Measurements from ENCODE around the gene CDH4. TPM values are rescaled to one million over a fixed set of nuclear protein-coding genes. Genes with fewer than 3 reads are reported as not detected.

The CDH4 gene
- total and polyA plus RNA-seq, 2 of the 13 experiments (the other 11 are each of a cell fraction or from before 2014, with no cell fraction given) = not detected

DNA sequence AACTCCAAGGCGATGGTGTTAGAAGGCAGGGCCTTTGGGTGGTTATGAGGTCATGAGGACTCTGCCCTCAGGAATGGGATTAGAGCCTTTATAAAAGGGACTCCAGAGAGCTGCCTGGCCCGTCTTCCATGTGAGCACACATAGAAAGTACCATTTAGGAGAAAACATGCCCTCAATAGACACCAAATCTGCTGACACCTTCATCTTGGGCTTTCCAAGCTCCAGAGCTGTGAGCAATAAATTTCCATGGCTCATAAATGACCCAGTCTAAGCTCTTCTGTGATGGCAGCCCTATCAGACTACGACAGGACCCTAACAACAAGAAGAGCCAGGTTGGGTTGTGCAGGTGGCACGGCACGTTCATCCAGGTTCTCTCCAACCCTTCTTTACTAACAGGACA is 189.5 kb downstream of the CDH4 start:
- CTCF ChIA-PET (ENCODE audit: low intra/inter-chr PET ratio, low total read pairs) = no interaction called here
- Histone ChIP-seq H3K4me3 (replicated peaks in 1 of 3; ENCODE audit: insufficient read depth in 1 of 3, low read depth in 2 of 3, low read length in 3 of 3) (no peak overlapping the region), H2AFZ (ENCODE audit: low read length) (no peak overlapping the region), H3K4me2 (ENCODE audit: low read depth, low read length) (no peak overlapping the region), H3K9me3 (ENCODE audit: low read length) (no peaks in the 10 kb centered on the region), H3K9ac (ENCODE audit: insufficient read depth, low read depth, low read length) (no peak overlapping the region), H3K36me3 (replicated peaks in 1 of 2; ENCODE audit: control insufficient read depth in 1 of 2, insufficient read depth in 2 of 2, low read length in 2 of 2) (no peaks in the 10 kb centered on the region), H3K27ac (ENCODE audit: extremely low read length, insufficient read depth, low read length) (no peak overlapping the region), H4K20me1 (ENCODE audit: insufficient read depth, low read length) (no peaks in the 10 kb centered on the region), H3K27me3 (ENCODE audit: control insufficient read depth in 1 of 2, insufficient read depth in 2 of 2, low read length in 2 of 2) (peaks cover 0 to 48% of the 10 kb centered on the region in 2 experiments; a peak in 2 of 5 replicates), H3K4me1 (ENCODE audit: insufficient read depth, low read length) (no peaks in the 10 kb centered on the region), H3K79me2 (ENCODE audit: insufficient read depth, low read length) (no peaks in the 10 kb centered on the region)
- BruUV-seq (replicated peaks) = no TSS peak
- DNase-seq (ENCODE audit: low spot score) = no peak
- no peak for ATAC-seq
- FAIRE-seq = no peak
- 11% methylated on average over 5 of the region's 5 CpGs for WGBS (ENCODE audit: low lambda C conversion rate)
- TF ChIP-seq, protein P1, sequence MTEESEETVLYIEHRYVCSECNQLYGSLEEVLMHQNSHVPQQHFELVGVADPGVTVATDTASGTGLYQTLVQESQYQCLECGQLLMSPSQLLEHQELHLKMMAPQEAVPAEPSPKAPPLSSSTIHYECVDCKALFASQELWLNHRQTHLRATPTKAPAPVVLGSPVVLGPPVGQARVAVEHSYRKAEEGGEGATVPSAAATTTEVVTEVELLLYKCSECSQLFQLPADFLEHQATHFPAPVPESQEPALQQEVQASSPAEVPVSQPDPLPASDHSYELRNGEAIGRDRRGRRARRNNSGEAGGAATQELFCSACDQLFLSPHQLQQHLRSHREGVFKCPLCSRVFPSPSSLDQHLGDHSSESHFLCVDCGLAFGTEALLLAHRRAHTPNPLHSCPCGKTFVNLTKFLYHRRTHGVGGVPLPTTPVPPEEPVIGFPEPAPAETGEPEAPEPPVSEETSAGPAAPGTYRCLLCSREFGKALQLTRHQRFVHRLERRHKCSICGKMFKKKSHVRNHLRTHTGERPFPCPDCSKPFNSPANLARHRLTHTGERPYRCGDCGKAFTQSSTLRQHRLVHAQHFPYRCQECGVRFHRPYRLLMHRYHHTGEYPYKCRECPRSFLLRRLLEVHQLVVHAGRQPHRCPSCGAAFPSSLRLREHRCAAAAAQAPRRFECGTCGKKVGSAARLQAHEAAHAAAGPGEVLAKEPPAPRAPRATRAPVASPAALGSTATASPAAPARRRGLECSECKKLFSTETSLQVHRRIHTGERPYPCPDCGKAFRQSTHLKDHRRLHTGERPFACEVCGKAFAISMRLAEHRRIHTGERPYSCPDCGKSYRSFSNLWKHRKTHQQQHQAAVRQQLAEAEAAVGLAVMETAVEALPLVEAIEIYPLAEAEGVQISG (CRISPR knock-in tag; IDR thresholded peaks at IDR 0.05) = no peak
- TF ChIP-seq MAFK (conservative IDR thresholded peaks at IDR 0.05 in 1 of 2, IDR thresholded peaks at IDR 0.05 in 1 of 2; ENCODE audit: low read length in 2 of 2) (peak; percentile 36 to 54; a peak in 3 of 4 replicates), ZNF224 (CRISPR knock-in tag; IDR thresholded peaks at IDR 0.05) (no peak)
- intact Hi-C loops (cut with micrococcal nuclease; ENCODE audit: unreplicated experiment) = no loop called here
- in situ Hi-C loops (cut with HindIII; ENCODE audit: extremely low pct_ligation_motif_present, low pct_unique_long_range_greater_than_20kb) = no loop called here
- POLR2A ChIA-PET = no interaction called here

DNA sequence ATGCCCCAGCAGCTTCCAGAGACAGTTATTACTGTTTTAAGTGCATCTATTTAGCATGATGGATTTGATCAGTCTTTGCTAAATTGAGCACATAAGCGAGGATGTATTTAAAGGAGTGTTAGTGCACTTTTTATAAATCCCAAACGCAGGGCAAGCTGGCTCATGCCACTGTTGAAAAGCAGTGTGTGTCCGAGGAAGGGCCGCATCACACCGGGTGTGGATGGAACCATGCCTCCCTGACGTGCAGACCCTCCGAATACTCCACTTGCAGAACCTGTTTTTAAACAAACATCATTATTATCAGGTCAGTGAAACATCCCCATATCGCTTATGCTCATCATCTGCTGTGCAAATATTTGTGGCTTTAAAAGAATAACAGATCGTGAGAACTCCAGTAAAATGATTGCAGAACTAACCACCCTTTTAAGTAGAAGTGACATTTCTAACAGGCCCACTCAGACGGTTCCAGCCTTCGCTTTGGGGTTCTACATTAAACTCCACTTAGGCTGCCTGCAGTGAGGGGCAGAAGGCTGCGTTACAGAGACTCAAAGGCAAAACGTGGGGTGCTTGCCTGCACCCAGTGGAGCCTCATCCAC is 190.1 kb downstream of the CDH4 start:
- DNase-seq (ENCODE audit: low spot score) = no peak
- Histone ChIP-seq H3K9ac (ENCODE audit: insufficient read depth, low read depth, low read length) (no peak overlapping the region), H4K20me1 (ENCODE audit: insufficient read depth, low read length) (no peaks in the 10 kb centered on the region), H3K9me3 (ENCODE audit: low read length) (no peaks in the 10 kb centered on the region), H3K79me2 (ENCODE audit: insufficient read depth, low read length) (no peaks in the 10 kb centered on the region), H3K4me3 (replicated peaks in 1 of 3; ENCODE audit: insufficient read depth in 1 of 3, low read depth in 2 of 3, low read length in 3 of 3) (no peak overlapping the region), H3K4me2 (ENCODE audit: low read depth, low read length) (no peak overlapping the region), H3K4me1 (ENCODE audit: insufficient read depth, low read length) (no peaks in the 10 kb centered on the region), H3K27me3 (ENCODE audit: control insufficient read depth in 1 of 2, insufficient read depth in 2 of 2, low read length in 2 of 2) (peaks cover 0 to 48% of the 10 kb centered on the region in 2 experiments; a peak in 2 of 5 replicates), H2AFZ (ENCODE audit: low read length) (no peak overlapping the region), H3K36me3 (replicated peaks in 1 of 2; ENCODE audit: control insufficient read depth in 1 of 2, insufficient read depth in 2 of 2, low read length in 2 of 2) (no peaks in the 10 kb centered on the region), H3K27ac (ENCODE audit: extremely low read length, insufficient read depth, low read length) (no peak overlapping the region)
- POLR2A ChIA-PET = no interaction called here
- FAIRE-seq = no peak
- BruUV-seq (replicated peaks) = no TSS peak
- intact Hi-C loops (cut with micrococcal nuclease; ENCODE audit: unreplicated experiment) = no loop called here
- in situ Hi-C loops (cut with HindIII; ENCODE audit: extremely low pct_ligation_motif_present, low pct_unique_long_range_greater_than_20kb) = no loop called here
- CTCF ChIA-PET (ENCODE audit: low intra/inter-chr PET ratio, low total read pairs) = no interaction called here
- no peak for ATAC-seq
- no peak for TF ChIP-seq ZNF570 (CRISPR knock-in tag; IDR thresholded peaks at IDR 0.05; ENCODE audit: borderline replicate concordance)
- TF ChIP-seq, protein P2, sequence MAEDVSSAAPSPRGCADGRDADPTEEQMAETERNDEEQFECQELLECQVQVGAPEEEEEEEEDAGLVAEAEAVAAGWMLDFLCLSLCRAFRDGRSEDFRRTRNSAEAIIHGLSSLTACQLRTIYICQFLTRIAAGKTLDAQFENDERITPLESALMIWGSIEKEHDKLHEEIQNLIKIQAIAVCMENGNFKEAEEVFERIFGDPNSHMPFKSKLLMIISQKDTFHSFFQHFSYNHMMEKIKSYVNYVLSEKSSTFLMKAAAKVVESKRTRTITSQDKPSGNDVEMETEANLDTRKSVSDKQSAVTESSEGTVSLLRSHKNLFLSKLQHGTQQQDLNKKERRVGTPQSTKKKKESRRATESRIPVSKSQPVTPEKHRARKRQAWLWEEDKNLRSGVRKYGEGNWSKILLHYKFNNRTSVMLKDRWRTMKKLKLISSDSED (CRISPR knock-in tag; IDR thresholded peaks at IDR 0.05) = no peak
- WGBS (ENCODE audit: low lambda C conversion rate) = 10% methylated on average over 13 of the region's 13 CpGs

Data from HepG2 (cell line).